ENCODE data around the gene PARVA.

DNA sequence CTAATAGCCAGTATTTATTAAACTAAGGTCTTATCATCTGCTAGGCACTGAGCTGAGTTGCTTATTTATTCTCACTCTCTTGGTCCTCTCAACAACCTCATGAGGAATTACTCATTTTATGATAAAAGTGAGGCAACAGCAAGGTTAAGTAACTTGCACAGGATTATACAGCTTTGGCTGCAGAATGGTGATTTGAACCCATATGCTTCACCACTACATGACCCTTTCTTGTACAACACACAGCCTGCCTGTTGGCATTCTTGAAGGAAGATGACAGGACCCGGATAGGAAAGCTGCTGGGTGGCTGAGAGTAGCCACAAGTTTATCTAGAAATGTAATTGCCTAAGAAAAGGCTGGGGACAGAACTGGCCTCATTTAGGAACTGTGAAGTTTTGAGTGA lies 5.3 kb upstream of the PARVA start:
- TF ChIP-seq, protein P1, sequence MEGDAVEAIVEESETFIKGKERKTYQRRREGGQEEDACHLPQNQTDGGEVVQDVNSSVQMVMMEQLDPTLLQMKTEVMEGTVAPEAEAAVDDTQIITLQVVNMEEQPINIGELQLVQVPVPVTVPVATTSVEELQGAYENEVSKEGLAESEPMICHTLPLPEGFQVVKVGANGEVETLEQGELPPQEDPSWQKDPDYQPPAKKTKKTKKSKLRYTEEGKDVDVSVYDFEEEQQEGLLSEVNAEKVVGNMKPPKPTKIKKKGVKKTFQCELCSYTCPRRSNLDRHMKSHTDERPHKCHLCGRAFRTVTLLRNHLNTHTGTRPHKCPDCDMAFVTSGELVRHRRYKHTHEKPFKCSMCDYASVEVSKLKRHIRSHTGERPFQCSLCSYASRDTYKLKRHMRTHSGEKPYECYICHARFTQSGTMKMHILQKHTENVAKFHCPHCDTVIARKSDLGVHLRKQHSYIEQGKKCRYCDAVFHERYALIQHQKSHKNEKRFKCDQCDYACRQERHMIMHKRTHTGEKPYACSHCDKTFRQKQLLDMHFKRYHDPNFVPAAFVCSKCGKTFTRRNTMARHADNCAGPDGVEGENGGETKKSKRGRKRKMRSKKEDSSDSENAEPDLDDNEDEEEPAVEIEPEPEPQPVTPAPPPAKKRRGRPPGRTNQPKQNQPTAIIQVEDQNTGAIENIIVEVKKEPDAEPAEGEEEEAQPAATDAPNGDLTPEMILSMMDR (IDR thresholded peaks at IDR 0.05): no peak
- TF ChIP-seq EP300 (IDR thresholded peaks at IDR 0.05) (no peak), POLR2AphosphoS5 (IDR thresholded peaks at IDR 0.05) (no peak)

Data from stomach (tissue), 4 donors.